Mesenchymal stem cell (in vitro differentiated cells and primary cell): ENCODE data around the gene KLC1. TPM values are rescaled to one million over a fixed set of nuclear protein-coding genes. Genes with fewer than 3 reads are reported as not detected.

ENCODE experiments used
- DNase-seq: peaks from one replicate; pipeline ENCODE4 v3.0.0-alpha.2; 2013
- H2AFZ ChIP-seq: one replicate; pipeline ENCODE4 v1.6.1; 2013; ENCODE audit warnings: low read depth, mild to moderate bottlenecking, control low read depth, inconsistent platforms, low read length, moderate library complexity
- H2AK5ac ChIP-seq: 2 replicates; pipeline ENCODE4 v1.6.1; 2013; ENCODE audit warnings: low read length, moderate library complexity, mild to moderate bottlenecking, inconsistent platforms; ENCODE audit not compliant: severe bottlenecking
- H2BK120ac ChIP-seq: one replicate; pipeline ENCODE4 v1.6.1; 2013; ENCODE audit warnings: low read depth, mild to moderate bottlenecking, inconsistent platforms, low read length, moderate library complexity
- H2BK12ac ChIP-seq, 2 experiments: one replicate each; pipeline ENCODE4 v1.6.1; 2013; ENCODE audit warnings: inconsistent platforms in 2 of 2, low read length in 2 of 2, mild to moderate bottlenecking in 2 of 2, moderate library complexity in 2 of 2, control low read depth in 1 of 2
- H2BK15ac ChIP-seq: one replicate; pipeline ENCODE4 v1.6.1; 2013; ENCODE audit warnings: mild to moderate bottlenecking, low read depth, inconsistent platforms; ENCODE audit not compliant: poor library complexity, severe bottlenecking
- H2BK5ac ChIP-seq: 2 replicates; pipeline ENCODE4 v1.6.1; 2013; ENCODE audit warnings: low read depth, mild to moderate bottlenecking, low read length, control low read depth, inconsistent platforms; ENCODE audit not compliant: poor library complexity, severe bottlenecking
- H3K14ac ChIP-seq, 2 experiments: one replicate each; pipeline ENCODE4 v1.6.1; 2013; ENCODE audit warnings: inconsistent platforms in 2 of 2, low read length in 2 of 2, control low read depth in 1 of 2, mild to moderate bottlenecking in 1 of 2, moderate library complexity in 1 of 2
- H3K18ac ChIP-seq, 2 experiments: one replicate each; pipeline ENCODE4 v1.6.1; 2013; ENCODE audit warnings: inconsistent platforms in 2 of 2, low read length in 2 of 2, control low read depth in 1 of 2, low read depth in 1 of 2, mild to moderate bottlenecking in 1 of 2
- H3K23ac ChIP-seq, 2 experiments: one replicate each; pipeline ENCODE4 v1.6.1; 2013; ENCODE audit warnings: inconsistent platforms in 2 of 2, low read length in 2 of 2, mild to moderate bottlenecking in 2 of 2, moderate library complexity in 2 of 2, control low read depth in 1 of 2
- H3K27ac ChIP-seq: 2 replicates; pipeline ENCODE4 v1.5.1; 2013; ENCODE audit warnings: mild to moderate bottlenecking, moderate library complexity, low read length, control low read depth, inconsistent platforms; ENCODE audit not compliant: poor library complexity, severe bottlenecking
- H3K27me3 ChIP-seq, 2 experiments: 2 replicates each; pipeline versions ENCODE4 v1.6.1 to v1.7.0; 2013; ENCODE audit warnings: low read length in 2 of 2, mild to moderate bottlenecking in 2 of 2, moderate library complexity in 2 of 2, control low read depth in 1 of 2, inconsistent platforms in 1 of 2; ENCODE audit not compliant: control insufficient read depth in 1 of 2, insufficient read depth in 1 of 2
- H3K36me3 ChIP-seq, 2 experiments: 2 replicates each; pipeline versions ENCODE4 v1.6.1 to v1.7.0; 2013; ENCODE audit warnings: low read length in 2 of 2, control low read depth in 1 of 2, inconsistent platforms in 1 of 2, low read depth in 1 of 2, mild to moderate bottlenecking in 1 of 2; ENCODE audit not compliant: insufficient read depth in 2 of 2, control insufficient read depth in 1 of 2
- H3K4ac ChIP-seq, 2 experiments: one replicate each; pipeline ENCODE4 v1.6.1; 2013; ENCODE audit warnings: inconsistent platforms in 2 of 2, low read length in 2 of 2, mild to moderate bottlenecking in 2 of 2, moderate library complexity in 2 of 2, control low read depth in 1 of 2, low read depth in 1 of 2
- H3K4me1 ChIP-seq: 2 replicates; pipeline ENCODE4 v1.6.1; 2013; ENCODE audit warnings: low read depth, low read length, control low read depth; ENCODE audit not compliant: control insufficient read depth, insufficient read depth
- H3K4me2 ChIP-seq: 2 replicates; pipeline ENCODE4 v1.6.1; 2013; ENCODE audit warnings: low read length, mild to moderate bottlenecking, inconsistent platforms; ENCODE audit not compliant: poor library complexity, severe bottlenecking
- H3K4me3 ChIP-seq, 2 experiments: 2 replicates each; pipeline versions ENCODE4 v1.5.1 to v1.7.0; 2013; ENCODE audit warnings: low read length in 2 of 2, mild to moderate bottlenecking in 2 of 2, control low read depth in 1 of 2, low read depth in 1 of 2; ENCODE audit not compliant: insufficient read depth in 1 of 2
- H3K79me1 ChIP-seq: replicated peaks from 2 replicates; pipeline ENCODE4 v1.6.1; 2013; ENCODE audit warnings: mild to moderate bottlenecking, control low read depth, low read length, inconsistent platforms; ENCODE audit not compliant: poor library complexity, severe bottlenecking
- H3K9ac ChIP-seq: 2 replicates; pipeline ENCODE4 v1.7.0; 2013; ENCODE audit warnings: mild to moderate bottlenecking, low read length, moderate library complexity
- H3K9me3 ChIP-seq: 2 replicates; pipeline ENCODE4 v1.7.0; 2013; ENCODE audit warnings: mild to moderate bottlenecking, low read length; ENCODE audit not compliant: control insufficient read depth
- H4K8ac ChIP-seq: one replicate; pipeline ENCODE4 v1.6.1; 2013; ENCODE audit warnings: inconsistent platforms, mild to moderate bottlenecking, low read length, moderate library complexity
- H4K91ac ChIP-seq: one replicate; pipeline ENCODE4 v1.6.1; 2013; ENCODE audit warnings: mild to moderate bottlenecking, low read length, inconsistent platforms
- WGBS: methylation state at CpG from one replicate; pipeline ENCODE4 v1.1.7; 2013; ENCODE audit warnings: mixed read lengths; 5-methylcytosine and 5-hydroxymethylcytosine counted together
- polyA plus RNA-seq, 2 experiments: library from polyadenylated mRNA; stranded (reverse); fragments of 200-250 nt; gene quantifications; one replicate each; pipeline ENCODE4 v1.2.3, GENCODE V29; 2013

Gene KLC1
- 83.2 TPM for polyA plus RNA-seq (2013, experiment 1 of 2)
- 80.5 TPM for polyA plus RNA-seq (2013, experiment 2 of 2)

- DNase-seq: peak; percentile 74
- Histone ChIP-seq H4K91ac (peak within 1 kb of the TSS; percentile 99), H3K4me3 (peak within 1 kb of the TSS; percentile 92 to 99), H3K79me1 (no peaks in the 10 kb centered on the region), H4K8ac (peak within 1 kb of the TSS; percentile 98), H2BK5ac (peak within 1 kb of the TSS; percentile 94), H3K9ac (peak within 1 kb of the TSS; percentile 98), H3K4me1 (peaks cover 29% of the 10 kb centered on the region), H2BK15ac (peak within 1 kb of the TSS; percentile 97), H3K4ac (peak within 1 kb of the TSS; percentile 96 to 99), H3K18ac (peak within 1 kb of the TSS; percentile 96 to 98), H3K4me2 (peak within 1 kb of the TSS; percentile 76), H3K14ac (peak within 1 kb of the TSS in 1 of 2 experiments; percentile 99), H2BK120ac (peak within 1 kb of the TSS; percentile 95), H2AK5ac (peak within 1 kb of the TSS; percentile 59), H3K27ac (peak within 1 kb of the TSS; percentile 91), H3K27me3 (no peaks in the 10 kb centered on the region), H3K9me3 (no peaks in the 10 kb centered on the region), H3K36me3 (peaks cover 9 to 16% of the 10 kb centered on the region in 2 experiments), H3K23ac (peak within 1 kb of the TSS; percentile 90 to 98), H2AFZ (peak within 1 kb of the TSS; percentile 72), H2BK12ac (peak within 1 kb of the TSS in 1 of 2 experiments; percentile 74)
- 2% methylated on average over 64 of the region's 97 CpGs for WGBS
Measured at GRCh38 chr14:103628684-103629502, at the start of gene KLC1. KLC1 (plus strand) TSS chr14:103629211; CDS start chr14:103654565, 25,354 bp downstream.

- no peak overlapping the region for H2BK15ac ChIP-seq
- WGBS: 97% methylated on average over 11 of the region's 11 CpGs
Measured at GRCh38 chr14:103581206-103581605, 47.8 kb upstream of the KLC1 start.

GRCh38 chr14:103581954-103582703 is 46.9 kb upstream of the KLC1 start:
- DNase-seq: no peak
- Histone ChIP-seq H3K4me1 (peaks cover under 1% of the 10 kb centered on the region), H3K79me1 (peaks cover 38% of the 10 kb centered on the region), H3K4me3 (no peak overlapping the region), H3K27ac (no peak overlapping the region), H2BK12ac (no peak overlapping the region), H2BK120ac (no peak overlapping the region), H3K9me3 (no peaks in the 10 kb centered on the region), H3K9ac (no peak overlapping the region), H2AFZ (no peak overlapping the region), H2BK15ac (no peak overlapping the region), H3K14ac (no peak overlapping the region), H3K18ac (peak overlapping the region in 1 of 2 experiments; percentile 18), H4K91ac (no peak overlapping the region), H2BK5ac (no peak overlapping the region), H3K4ac (no peak overlapping the region), H3K4me2 (no peak overlapping the region), H2AK5ac (no peak overlapping the region), H3K23ac (no peak overlapping the region), H3K27me3 (no peaks in the 10 kb centered on the region), H3K36me3 (peaks cover 39 to 40% of the 10 kb centered on the region in 2 experiments), H4K8ac (no peak overlapping the region)
- 93% methylated on average over 26 of the region's 26 CpGs for whole genome bisulfite sequencing

More at GRCh38 chr14:103581206-103581605, 47.8 kb upstream of the KLC1 start:
- H4K91ac ChIP-seq: no peak overlapping the region
- H2AK5ac ChIP-seq: no peak overlapping the region
- no peak overlapping the region for H2BK12ac ChIP-seq
- H4K8ac ChIP-seq: no peak overlapping the region
- H3K9ac ChIP-seq: no peak overlapping the region
- no peak overlapping the region for H3K4me2 ChIP-seq
- no peak overlapping the region for H2BK5ac ChIP-seq
- peaks cover 3% of the 10 kb centered on the region for H3K4me1 ChIP-seq
- H3K36me3 ChIP-seq: peaks cover 40% of the 10 kb centered on the region in 2 experiments
- no peak overlapping the region for H3K14ac ChIP-seq
- no peak overlapping the region for H3K27ac ChIP-seq
- H3K18ac ChIP-seq: no peak overlapping the region
- DNase-seq: no peak
- H2AFZ ChIP-seq: no peak overlapping the region
- peaks cover 38% of the 10 kb centered on the region for H3K79me1 ChIP-seq
- no peak overlapping the region for H3K4ac ChIP-seq
- no peaks in the 10 kb centered on the region for H3K9me3 ChIP-seq
- H3K23ac ChIP-seq: no peak overlapping the region
- no peak overlapping the region for H2BK120ac ChIP-seq
- no peaks in the 10 kb centered on the region for H3K27me3 ChIP-seq
- no peak overlapping the region for H3K4me3 ChIP-seq
